Measurements from ENCODE around the gene ALAD. TPM values are rescaled to one million over a fixed set of nuclear protein-coding genes. Genes with fewer than 3 reads are reported as not detected.
A peak's percentile ranks its signal among the peaks of the same experiment; 100 is the strongest.

Gene ALAD
- total and polyA plus RNA-seq, 2 of the 13 experiments (the other 11 are each of a cell fraction or from before 2014, with no cell fraction given) = 21.8 to 30.1 TPM

DNA sequence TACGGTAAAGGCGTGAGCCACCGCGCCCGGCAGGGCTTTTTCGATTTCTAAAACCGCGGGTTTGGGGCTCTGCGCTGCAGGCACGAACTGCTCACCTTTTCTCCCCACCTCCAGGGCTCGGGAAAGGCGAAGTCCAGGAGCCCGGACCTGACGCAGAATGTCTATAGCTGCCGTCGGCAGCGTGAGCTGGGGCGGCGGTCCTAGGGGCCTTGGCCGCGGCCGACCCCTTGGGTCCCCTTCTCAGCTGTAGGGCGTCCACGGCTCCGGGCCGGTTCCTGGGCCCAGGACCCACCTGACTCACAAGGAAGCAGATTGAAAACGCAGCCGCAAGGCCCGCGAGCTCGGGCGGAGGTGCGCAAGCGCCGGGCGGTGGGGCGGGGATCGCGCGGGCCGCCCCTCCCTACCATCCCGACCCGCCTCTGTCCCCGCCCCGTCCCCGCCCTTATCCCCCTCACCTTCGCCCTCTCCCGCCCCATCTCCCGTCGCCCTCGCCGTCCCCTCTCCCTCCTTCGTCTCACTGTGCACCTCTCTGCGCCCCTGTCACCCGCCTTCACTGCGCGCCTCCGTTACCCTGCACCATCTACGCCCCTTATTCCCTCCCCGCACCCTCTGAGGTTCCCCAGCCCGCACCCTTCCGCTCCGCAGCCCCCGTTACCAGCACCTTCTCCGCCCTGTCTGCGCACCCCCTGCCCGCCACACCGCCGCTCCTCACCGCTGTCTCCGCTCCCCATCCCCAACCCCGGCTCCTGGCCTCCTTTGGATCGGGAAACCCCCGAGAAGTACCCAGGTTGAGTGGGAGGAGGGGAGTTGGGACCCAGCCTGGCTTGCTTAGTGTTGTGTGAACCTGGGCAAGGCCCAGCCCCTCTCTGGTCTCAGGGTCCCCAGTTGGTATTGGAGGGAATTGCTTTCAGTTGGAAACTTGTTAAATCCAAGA, 24.2 kb downstream of the ALAD start, which contains the start of gene HDHD3 (continued):
- TF ChIP-seq CCAR2 (optimal IDR thresholded peaks at IDR 0.05; ENCODE audit: low read depth, low read length) (no peak), HOXD1 (CRISPR knock-in tag; IDR thresholded peaks at IDR 0.05) (0 out of 2 replicates have a peak, but pooled peaks have one; percentile 44), PHF20 (CRISPR knock-in tag; IDR thresholded peaks at IDR 0.05) (no peak), ZNF331 (CRISPR knock-in tag; IDR thresholded peaks at IDR 0.05) (peak; percentile 49; the same call in 1 of the 2 replicates), ZNF788 (CRISPR knock-in tag; IDR thresholded peaks at IDR 0.05; ENCODE audit: borderline replicate concordance) (peak; percentile 55; the same call in 1 of the 2 replicates), NFIB (CRISPR knock-in tag; IDR thresholded peaks at IDR 0.05; ENCODE audit: borderline replicate concordance) (no peak), ATRX (CRISPR knock-in tag; IDR thresholded peaks at IDR 0.05; ENCODE audit: borderline replicate concordance) (no peak), ZNF547 (CRISPR knock-in tag; IDR thresholded peaks at IDR 0.05) (no peak), FOSL2 (CRISPR knock-in tag; IDR thresholded peaks at IDR 0.05) (0 out of 2 replicates have a peak, but pooled peaks have one; percentile 25), SMAD9 (CRISPR knock-in tag; IDR thresholded peaks at IDR 0.05) (0 out of 2 replicates have a peak, but pooled peaks have one; percentile 34), ZNF10 (CRISPR knock-in tag; IDR thresholded peaks at IDR 0.05; ENCODE audit: borderline replicate concordance, low read depth) (no peak), MTF2 (CRISPR knock-in tag; IDR thresholded peaks at IDR 0.05; ENCODE audit: borderline replicate concordance) (no peak), ZNF180 (CRISPR knock-in tag; IDR thresholded peaks at IDR 0.05; ENCODE audit: borderline replicate concordance, low read depth) (no peak), ESRRA (CRISPR knock-in tag; IDR thresholded peaks at IDR 0.05; ENCODE audit: low read depth) (peak; percentile 59; the same call in 1 of the 2 replicates), ZNF292 (CRISPR knock-in tag; IDR thresholded peaks at IDR 0.05; ENCODE audit: borderline replicate concordance, low read depth) (peak; percentile 25; the same call in 1 of the 2 replicates), ETV6 (CRISPR knock-in tag; conservative IDR thresholded peaks at IDR 0.05) (peak; percentile 61; the same call in 1 of the 2 replicates), SOX13 (IDR thresholded peaks at IDR 0.05) (no peak), SOX13 (CRISPR knock-in tag; conservative IDR thresholded peaks at IDR 0.05 in 1 of 2, IDR thresholded peaks at IDR 0.05 in 1 of 2) (no peak), MIER2 (CRISPR knock-in tag; IDR thresholded peaks at IDR 0.05) (no peak), PAF1 (CRISPR knock-in tag; IDR thresholded peaks at IDR 0.05) (no peak), ZNF251 (CRISPR knock-in tag; IDR thresholded peaks at IDR 0.05) (no peak), MLLT10 (CRISPR knock-in tag; IDR thresholded peaks at IDR 0.05) (no peak), TCF12 (IDR thresholded peaks at IDR 0.05) (no peak), TCF12 (CRISPR knock-in tag; IDR thresholded peaks at IDR 0.05) (no peak), POGZ (CRISPR knock-in tag; IDR thresholded peaks at IDR 0.05) (no peak; the same call in 1 of the 2 replicates), ZNF569 (CRISPR knock-in tag; IDR thresholded peaks at IDR 0.05; ENCODE audit: borderline replicate concordance) (no peak)
- TF ChIP-seq, protein P1, sequence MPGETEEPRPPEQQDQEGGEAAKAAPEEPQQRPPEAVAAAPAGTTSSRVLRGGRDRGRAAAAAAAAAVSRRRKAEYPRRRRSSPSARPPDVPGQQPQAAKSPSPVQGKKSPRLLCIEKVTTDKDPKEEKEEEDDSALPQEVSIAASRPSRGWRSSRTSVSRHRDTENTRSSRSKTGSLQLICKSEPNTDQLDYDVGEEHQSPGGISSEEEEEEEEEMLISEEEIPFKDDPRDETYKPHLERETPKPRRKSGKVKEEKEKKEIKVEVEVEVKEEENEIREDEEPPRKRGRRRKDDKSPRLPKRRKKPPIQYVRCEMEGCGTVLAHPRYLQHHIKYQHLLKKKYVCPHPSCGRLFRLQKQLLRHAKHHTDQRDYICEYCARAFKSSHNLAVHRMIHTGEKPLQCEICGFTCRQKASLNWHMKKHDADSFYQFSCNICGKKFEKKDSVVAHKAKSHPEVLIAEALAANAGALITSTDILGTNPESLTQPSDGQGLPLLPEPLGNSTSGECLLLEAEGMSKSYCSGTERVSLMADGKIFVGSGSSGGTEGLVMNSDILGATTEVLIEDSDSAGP (CRISPR knock-in tag; IDR thresholded peaks at IDR 0.05; ENCODE audit: borderline replicate concordance) = peak; percentile 64; the same call in 1 of the 2 replicates
- TF ChIP-seq, protein P2, sequence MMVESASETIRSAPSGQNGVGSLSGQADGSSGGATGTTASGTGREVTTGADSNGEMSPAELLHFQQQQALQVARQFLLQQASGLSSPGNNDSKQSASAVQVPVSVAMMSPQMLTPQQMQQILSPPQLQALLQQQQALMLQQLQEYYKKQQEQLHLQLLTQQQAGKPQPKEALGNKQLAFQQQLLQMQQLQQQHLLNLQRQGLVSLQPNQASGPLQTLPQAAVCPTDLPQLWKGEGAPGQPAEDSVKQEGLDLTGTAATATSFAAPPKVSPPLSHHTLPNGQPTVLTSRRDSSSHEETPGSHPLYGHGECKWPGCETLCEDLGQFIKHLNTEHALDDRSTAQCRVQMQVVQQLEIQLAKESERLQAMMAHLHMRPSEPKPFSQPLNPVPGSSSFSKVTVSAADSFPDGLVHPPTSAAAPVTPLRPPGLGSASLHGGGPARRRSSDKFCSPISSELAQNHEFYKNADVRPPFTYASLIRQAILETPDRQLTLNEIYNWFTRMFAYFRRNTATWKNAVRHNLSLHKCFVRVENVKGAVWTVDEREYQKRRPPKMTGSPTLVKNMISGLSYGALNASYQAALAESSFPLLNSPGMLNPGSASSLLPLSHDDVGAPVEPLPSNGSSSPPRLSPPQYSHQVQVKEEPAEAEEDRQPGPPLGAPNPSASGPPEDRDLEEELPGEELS (CRISPR knock-in tag; IDR thresholded peaks at IDR 0.05) = peak; percentile 13; the same call in 1 of the 2 replicates

Measured in HepG2 (cell line).